Renal cortical epithelial cell (primary cell): ENCODE measurements around the gene ACP2. TPM values are rescaled to one million over a fixed set of nuclear protein-coding genes. Genes with fewer than 3 reads are reported as not detected.
"Not testable (repeated sequence)": the region's sequence is repeated elsewhere in the genome, so short reads cannot be mapped to it uniquely, and the experiment has no call there.

Experiments
- DNase-seq: peaks from one replicate; pipeline ENCODE4 v3.0.0-alpha.2; 2011; ENCODE audit warnings: low read depth
- total RNA-seq: library from RNA; depleted of rRNA; stranded (reverse); fragments of >200 nt; gene quantifications from 2 replicates; pipeline ENCODE4 v1.2.3, GENCODE V29; 2014

The ACP2 gene
- total RNA-seq, 1 donor from 2014 or later, result 38.0 TPM

GRCh38 chr11:47243454-47243853 lies 5.2 kb downstream of the ACP2 start:
- no peak for DNase-seq

- DNase-seq, result no peak
Observed at GRCh38 chr11:47242596-47243192, 5.9 kb downstream of the ACP2 start.

- DNase-seq, result no peak
Observed at GRCh38 chr11:47241841-47242301, 6.7 kb downstream of the ACP2 start.

GRCh38 chr11:47239852-47240251 lies 8.8 kb downstream of the ACP2 start:
- no peak for DNase-seq

GRCh38 chr11:47236482-47236881 lies 12.1 kb downstream of the ACP2 start:
- no peak for DNase-seq

GRCh38 chr11:47235163-47235562 lies 13.5 kb downstream of the ACP2 start:
- DNase-seq, result no peak

- no peak for DNase-seq
Observed at GRCh38 chr11:47234669-47235100, 13.9 kb downstream of the ACP2 start.

GRCh38 chr11:47233989-47234668 lies 14.5 kb downstream of the ACP2 start:
- DNase-seq, result no peak

GRCh38 chr11:47233051-47233450 lies 15.6 kb downstream of the ACP2 start:
- no peak for DNase-seq

GRCh38 chr11:47229161-47229560 lies 19.5 kb downstream of the ACP2 start:
- DNase-seq, result no peak

GRCh38 chr11:47225552-47226400 lies 22.8 kb downstream of the ACP2 start:
- no peak for DNase-seq

GRCh38 chr11:47222696-47223095 lies 25.9 kb downstream of the ACP2 start:
- no peak for DNase-seq

GRCh38 chr11:47220401-47220821 lies 28.2 kb downstream of the ACP2 start:
- DNase-seq, result peak; percentile 67

- peak; percentile 81 for DNase-seq
Observed at GRCh38 chr11:47216121-47216798, 32.4 kb downstream of the ACP2 start.

- DNase-seq, result peak; percentile 32
Observed at GRCh38 chr11:47215366-47215910, 33.2 kb downstream of the ACP2 start.

GRCh38 chr11:47213950-47214565 lies 34.6 kb downstream of the ACP2 start:
- peak; percentile 80 for DNase-seq

GRCh38 chr11:47212938-47213337 lies 35.7 kb downstream of the ACP2 start:
- DNase-seq, result no peak

GRCh38 chr11:47208628-47209027 lies 40.0 kb downstream of the ACP2 start:
- DNase-seq, result no peak

- DNase-seq, result not testable (repeated sequence)
Observed at GRCh38 chr11:47208008-47208552, 40.5 kb downstream of the ACP2 start.

- DNase-seq, result no peak
Observed at GRCh38 chr11:47207459-47207858, 41.2 kb downstream of the ACP2 start.

- DNase-seq, result not testable (repeated sequence)
Observed at GRCh38 chr11:47206577-47206976, 42.0 kb downstream of the ACP2 start.
